NCI-H345 treated with DMSO at 0.1 percent for 48 hours (cell line): ENCODE measurements around the gene GIPC3.

ENCODE experiments used
- DNase-seq: peaks from one replicate; lab custom pipeline; 2025; ENCODE audit not compliant: unreplicated experiment; lab: John Stamatoyannopoulos, UW

Gene GIPC3

DNA sequence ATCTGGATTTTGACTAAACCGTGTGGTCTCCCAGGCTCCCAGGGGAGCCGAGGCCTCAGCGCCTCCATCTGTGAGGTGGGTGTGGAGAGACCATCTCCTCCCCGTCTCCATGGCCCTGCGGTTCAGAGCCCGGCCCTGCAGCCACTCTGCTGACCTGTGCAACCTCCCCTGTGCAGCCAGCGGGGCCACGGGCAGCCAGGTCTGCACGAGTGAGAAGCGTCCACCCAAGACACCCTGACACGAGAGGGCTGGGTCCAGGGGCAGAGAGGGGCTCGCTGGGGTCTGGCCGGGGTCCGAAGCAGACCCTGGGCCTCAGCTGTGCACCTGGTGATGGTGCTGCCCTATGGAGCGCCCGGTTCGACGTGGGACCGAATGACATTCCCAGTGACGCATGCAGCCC is 51.7 kb downstream of the GIPC3 start:
- no peak for DNase-seq

DNA sequence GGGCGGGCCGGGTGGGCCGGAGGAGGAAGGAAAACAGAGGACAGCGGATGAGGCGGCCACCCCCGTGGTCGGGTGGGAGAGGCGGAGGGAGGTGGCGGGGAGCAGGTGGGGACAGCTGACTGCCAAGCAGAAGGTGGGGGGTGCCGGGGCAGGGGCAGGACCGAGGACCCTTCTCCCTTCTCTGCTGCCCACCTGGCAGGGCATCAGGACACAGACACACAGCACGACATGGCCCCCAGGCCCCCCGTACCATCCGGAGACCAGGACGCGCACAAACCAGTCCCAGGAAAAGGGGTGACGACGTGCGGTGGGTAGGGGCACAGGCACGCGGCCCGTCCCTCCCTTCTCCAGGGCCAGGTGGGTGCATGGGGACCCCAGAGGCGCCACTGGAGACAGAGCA is 52.3 kb downstream of the GIPC3 start:
- DNase-seq = no peak

DNA sequence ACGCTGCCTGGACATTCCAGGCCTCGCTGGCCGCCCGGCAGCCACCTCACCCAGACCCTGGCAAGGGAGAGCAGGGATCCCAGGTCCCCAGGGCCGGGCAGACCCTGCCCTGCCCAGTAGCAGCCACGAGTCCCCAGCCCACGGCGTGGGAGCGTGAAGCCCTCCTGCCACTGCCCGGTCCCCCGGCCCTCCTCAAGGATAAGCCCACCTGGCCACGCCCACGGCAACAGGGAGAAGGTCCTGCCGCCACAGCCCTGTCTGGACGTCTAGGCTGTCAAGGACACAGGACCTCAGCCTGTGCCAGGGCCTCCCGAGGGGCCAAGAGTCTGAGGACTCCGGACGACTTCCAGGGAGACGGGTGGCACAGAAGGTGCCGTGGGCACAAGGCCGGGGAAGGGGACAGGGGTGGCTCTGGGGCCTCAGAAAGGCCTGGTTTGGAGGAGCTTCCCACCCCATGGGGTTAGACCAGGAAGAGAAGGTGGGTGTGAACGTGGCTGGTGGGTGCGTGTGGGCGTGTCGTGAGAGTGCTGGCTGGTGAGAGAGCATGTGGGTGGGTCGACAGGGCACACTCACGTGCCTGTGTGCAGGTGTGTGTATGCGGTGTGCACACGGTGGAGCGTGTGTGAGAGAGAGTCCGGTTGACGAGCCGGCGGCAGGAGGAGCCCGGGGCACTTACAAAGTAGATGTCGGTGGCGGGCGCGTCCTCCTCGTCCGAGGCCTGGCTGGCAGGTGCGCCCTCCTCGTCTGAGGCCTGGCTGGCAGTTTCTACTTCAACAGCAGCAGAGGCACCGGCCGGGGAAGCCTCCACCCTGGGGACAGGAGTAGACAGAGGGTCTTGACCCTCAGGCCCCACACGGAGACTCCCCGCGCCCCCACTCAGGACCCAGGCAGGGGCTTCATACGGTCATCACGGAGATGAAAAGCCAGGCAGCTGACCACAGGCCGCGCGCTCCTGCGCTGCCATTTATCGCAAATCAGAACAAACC is 53.2 kb downstream of the GIPC3 start:
- DNase-seq = no peak

DNA sequence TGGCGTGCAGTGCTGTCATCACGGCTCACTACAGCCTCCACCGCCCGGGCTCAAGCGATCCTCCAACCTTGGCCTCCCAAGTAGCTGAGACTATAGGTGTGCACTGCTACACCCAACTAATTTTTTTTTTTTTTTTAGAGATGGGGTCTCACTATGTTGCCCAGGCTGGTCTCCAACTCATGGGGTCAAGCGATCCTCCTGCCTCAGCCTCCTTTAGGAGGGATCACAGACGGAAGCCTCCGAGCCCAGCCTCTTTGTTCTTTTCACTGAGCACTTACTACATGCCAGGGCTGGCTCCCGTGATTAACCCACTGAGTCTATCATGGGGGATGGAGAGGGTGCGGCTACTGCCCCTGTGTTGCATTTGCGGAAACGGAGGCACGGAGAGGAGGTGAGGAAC is 54.2 kb downstream of the GIPC3 start:
- DNase-seq = no peak

DNA sequence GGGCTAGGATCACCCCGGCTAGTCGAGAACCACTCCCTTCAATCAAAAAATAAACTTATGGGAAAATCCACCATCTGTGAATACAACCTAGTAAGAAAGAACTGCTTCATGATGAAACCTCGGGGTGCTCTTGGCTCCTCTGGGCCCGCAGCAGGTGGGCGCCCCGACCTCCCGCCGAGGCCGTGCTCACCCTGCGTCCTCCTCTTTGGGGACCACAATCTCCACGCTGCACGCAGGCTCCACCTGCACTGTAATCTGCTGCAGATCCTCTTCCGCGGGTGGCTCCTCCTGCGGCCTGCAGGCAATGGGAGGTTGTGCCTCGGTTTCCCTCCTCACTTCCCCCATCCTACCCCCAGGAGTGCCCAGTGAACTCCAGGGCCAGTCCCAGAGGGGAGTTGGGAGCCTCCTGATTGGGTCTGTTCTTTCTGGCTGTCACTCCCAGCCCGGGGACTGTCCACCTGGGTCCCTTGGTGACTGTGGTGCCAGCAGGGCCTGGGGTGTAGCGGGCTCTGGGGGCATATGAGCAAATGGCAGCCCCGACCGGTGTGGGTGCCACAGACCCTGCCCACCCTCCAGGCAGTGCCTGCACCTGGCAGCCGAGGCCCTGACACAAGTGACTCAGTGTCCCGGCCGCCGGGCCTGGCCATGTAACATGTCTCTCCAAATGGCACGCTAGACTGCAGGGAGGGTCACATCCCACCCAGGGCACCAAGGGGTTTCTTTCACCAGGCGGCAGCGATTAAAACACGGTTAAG is 56.4 kb downstream of the GIPC3 start:
- DNase-seq = no peak

DNA sequence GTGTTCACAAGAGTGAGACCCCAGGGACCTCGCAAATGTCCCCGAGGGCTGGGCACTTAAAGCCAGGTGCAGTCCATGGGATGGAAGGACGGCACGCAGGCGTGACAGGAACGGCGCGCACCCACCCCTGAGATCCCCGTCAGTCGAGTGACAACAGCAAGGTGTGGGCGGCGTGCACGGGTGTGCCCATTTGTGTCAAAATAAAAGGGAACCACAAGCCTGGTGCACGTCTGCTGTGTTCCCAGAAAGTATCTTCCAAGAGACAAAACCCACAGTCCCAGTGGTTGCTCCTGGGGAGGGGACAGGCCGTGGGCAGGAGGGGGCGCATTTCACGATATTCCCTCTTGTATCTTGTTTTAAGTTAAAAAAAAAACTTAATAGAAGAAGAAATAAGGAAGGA is 57.0 kb downstream of the GIPC3 start:
- DNase-seq = no peak
